ENCODE measurements around the gene CDYL. TPM values are rescaled to one million over a fixed set of nuclear protein-coding genes. Genes with fewer than 3 reads are reported as not detected.

The CDYL gene
- total and polyA plus RNA-seq, 2 of the 4 experiments (the other 2 are of a cell fraction), result 14.2 to 92.1 TPM

DNA sequence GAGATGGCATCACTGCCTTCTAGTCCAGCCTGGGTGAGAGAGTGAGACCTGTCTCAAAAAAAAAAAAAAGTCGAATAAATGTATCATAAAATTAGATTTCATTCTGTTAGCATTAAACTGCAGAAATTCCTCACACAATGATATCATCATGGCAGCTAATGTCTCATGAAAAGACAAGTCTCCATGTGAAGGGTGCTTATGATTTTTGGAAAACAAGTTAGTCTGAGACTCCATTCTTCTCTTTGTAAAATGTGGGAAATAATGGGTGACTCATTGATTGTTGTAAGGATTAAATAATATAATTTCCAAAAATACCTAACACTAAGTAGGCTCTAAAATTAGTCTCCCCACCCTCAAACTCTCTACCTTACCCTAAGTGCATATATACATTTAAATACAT, 49.6 kb upstream of the CDYL start:
- no peak overlapping the region for H3K18ac ChIP-seq (ENCODE audit: low read depth, low read length)
- H3K9me1 ChIP-seq (ENCODE audit: insufficient read depth, low read length), result no peaks in the 10 kb centered on the region
- H3K9ac ChIP-seq (ENCODE audit: low read depth, low read length), result no peak overlapping the region
- H4K5ac ChIP-seq (ENCODE audit: low read depth, low read length), result no peak overlapping the region
- no CpG with 5 or more reads among the region's 1 CpG for WGBS, 2 experiments (ENCODE audit: extremely low coverage in 2 of 2, insufficient read length in 1 of 2)
- no peak overlapping the region for H3K23ac ChIP-seq (ENCODE audit: low read depth, low read length)
- H3K9me3 ChIP-seq (ENCODE audit: control insufficient read depth, insufficient read depth, low read length), result no peaks in the 10 kb centered on the region
- no peak overlapping the region for H2AK5ac ChIP-seq (ENCODE audit: low read depth, low read length)
- H3K4me1 ChIP-seq (ENCODE audit: control insufficient read depth, insufficient read depth, low read length), result no peaks in the 10 kb centered on the region
- H2BK120ac ChIP-seq (ENCODE audit: low read depth, low read length), result no peak overlapping the region
- H3K14ac ChIP-seq (replicated peaks; ENCODE audit: low read depth, low read length), result no peak overlapping the region
- no TSS peak for BruUV-seq (replicated peaks)
- H3K27ac ChIP-seq (ENCODE audit: insufficient read depth, low read length), result no peak overlapping the region
- no peaks in the 10 kb centered on the region for H4K20me1 ChIP-seq (ENCODE audit: insufficient read depth, low read length)
- H3K4me2 ChIP-seq (ENCODE audit: low read depth, low read length), result no peak overlapping the region
- no peak for DNase-seq
- H2AFZ ChIP-seq (replicated peaks; ENCODE audit: low read length, poor library complexity), result no peak overlapping the region
- no peak overlapping the region for H4K91ac ChIP-seq (ENCODE audit: insufficient read depth, low read depth, low read length)
- intact Hi-C loops (cut with micrococcal nuclease) (no loop called here), dilution Hi-C loops (cut with HindIII; ENCODE audit: low sequenced_read_pairs, unreplicated experiment) (no loop called here), in situ Hi-C loops (cut with MboI; ENCODE audit: low sequenced_read_pairs) (no loop called here)
- H3K79me1 ChIP-seq (ENCODE audit: low read depth in 1 of 2, low read length in 2 of 2), result no peaks in the 10 kb centered on the region
- no peak overlapping the region for H2AK9ac ChIP-seq (replicated peaks; ENCODE audit: low read depth, low read length, poor library complexity)
- H4K8ac ChIP-seq (ENCODE audit: low read depth in 2 of 2, low read length in 2 of 2), result no peak overlapping the region
- no peak for ATAC-seq (ENCODE audit: low read depth)
- TF ChIP-seq CHD1 (IDR thresholded peaks at IDR 0.05; ENCODE audit: low read depth, low read length) (no peak), RAD21 (IDR thresholded peaks at IDR 0.05; ENCODE audit: low read length) (no peak), SMC3 (IDR thresholded peaks at IDR 0.05; ENCODE audit: low read depth, low read length) (no peak), MAZ (IDR thresholded peaks at IDR 0.05; ENCODE audit: borderline replicate concordance, low read depth, low read length) (no peak), RCOR1 (IDR thresholded peaks at IDR 0.05; ENCODE audit: insufficient replicate concordance, low read length) (no peak), MAFK (IDR thresholded peaks at IDR 0.05; ENCODE audit: low read depth, low read length) (no peak), BHLHE40 (IDR thresholded peaks at IDR 0.05; ENCODE audit: low read depth, low read length) (no peak), MXI1 (IDR thresholded peaks at IDR 0.05; ENCODE audit: borderline replicate concordance, low read depth, low read length) (no peak), FOS (IDR thresholded peaks at IDR 0.05; ENCODE audit: low read depth, low read length) (no peak), RFX5 (IDR thresholded peaks at IDR 0.05; ENCODE audit: low read depth, low read length) (no peak), POLR2A (IDR thresholded peaks at IDR 0.05; ENCODE audit: low read depth, low read length) (no peak)
- TF ChIP-seq, protein P1, sequence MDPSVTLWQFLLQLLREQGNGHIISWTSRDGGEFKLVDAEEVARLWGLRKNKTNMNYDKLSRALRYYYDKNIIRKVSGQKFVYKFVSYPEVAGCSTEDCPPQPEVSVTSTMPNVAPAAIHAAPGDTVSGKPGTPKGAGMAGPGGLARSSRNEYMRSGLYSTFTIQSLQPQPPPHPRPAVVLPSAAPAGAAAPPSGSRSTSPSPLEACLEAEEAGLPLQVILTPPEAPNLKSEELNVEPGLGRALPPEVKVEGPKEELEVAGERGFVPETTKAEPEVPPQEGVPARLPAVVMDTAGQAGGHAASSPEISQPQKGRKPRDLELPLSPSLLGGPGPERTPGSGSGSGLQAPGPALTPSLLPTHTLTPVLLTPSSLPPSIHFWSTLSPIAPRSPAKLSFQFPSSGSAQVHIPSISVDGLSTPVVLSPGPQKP (IDR thresholded peaks at IDR 0.05; ENCODE audit: borderline replicate concordance, low read depth, low read length), result no peak
- TF ChIP-seq, protein P2, sequence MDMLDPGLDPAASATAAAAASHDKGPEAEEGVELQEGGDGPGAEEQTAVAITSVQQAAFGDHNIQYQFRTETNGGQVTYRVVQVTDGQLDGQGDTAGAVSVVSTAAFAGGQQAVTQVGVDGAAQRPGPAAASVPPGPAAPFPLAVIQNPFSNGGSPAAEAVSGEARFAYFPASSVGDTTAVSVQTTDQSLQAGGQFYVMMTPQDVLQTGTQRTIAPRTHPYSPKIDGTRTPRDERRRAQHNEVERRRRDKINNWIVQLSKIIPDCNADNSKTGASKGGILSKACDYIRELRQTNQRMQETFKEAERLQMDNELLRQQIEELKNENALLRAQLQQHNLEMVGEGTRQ (IDR thresholded peaks at IDR 0.05; ENCODE audit: low read depth, low read length), result no peak
- CTCF ChIA-PET, result no interaction called here
- H3K36me3 ChIP-seq (ENCODE audit: control insufficient read depth, insufficient read depth, low read length), result no peaks in the 10 kb centered on the region
- no peak overlapping the region for H2BK20ac ChIP-seq (ENCODE audit: low read depth, low read length)
- no peak overlapping the region for H2BK5ac ChIP-seq (ENCODE audit: low read depth, low read length, poor library complexity, severe bottlenecking)
- peaks cover 3% of the 10 kb centered on the region; the same call in 1 of the 2 replicates for H3K27me3 ChIP-seq (ENCODE audit: control insufficient read depth, insufficient read depth, low read length)
- H2BK15ac ChIP-seq (ENCODE audit: low read depth, low read length), result no peak overlapping the region
- POLR2A ChIA-PET (ENCODE audit: unreplicated experiment), result interaction anchor here (0.6 kb wide), 1 partner anchor 149 kb away, joined by 7 read pairs; no protein-coding TSS in a partner anchor
- no peak overlapping the region for H3K56ac ChIP-seq (ENCODE audit: extremely low read depth, insufficient read depth, low read length)
- no peak overlapping the region for H3K4ac ChIP-seq (ENCODE audit: low read depth, low read length)
- no peak overlapping the region for H3K4me3 ChIP-seq (ENCODE audit: insufficient read depth, low read depth, low read length)

Measured in IMR-90 (cell line).